IPS-NIHi7 (cell line): Measurements from ENCODE around the gene MAP3K13.
"Not testable (repeated sequence)": the region's sequence is repeated elsewhere in the genome, so short reads cannot be mapped to it uniquely, and the experiment has no call there.

ENCODE experiments used
- DNase-seq: peaks from one replicate; pipeline ENCODE4 v3.0.0; 2012; ENCODE audit warnings: mixed read lengths; ENCODE audit errors: extremely low spot score

Gene MAP3K13

GRCh38 chr3:185342459-185343174, 20.3 kb upstream of the MAP3K13 start:
- no peak for DNase-seq

- no peak for DNase-seq
These were observed 15.5 kb upstream of the MAP3K13 start for GRCh38 chr3:185347399-185347798.

GRCh38 chr3:185350841-185351240, 12.1 kb upstream of the MAP3K13 start:
- no peak for DNase-seq

- DNase-seq = no peak
These were observed 11.5 kb upstream of the MAP3K13 start for GRCh38 chr3:185351396-185351795.

GRCh38 chr3:185353225-185353624, 9.7 kb upstream of the MAP3K13 start:
- no peak for DNase-seq

GRCh38 chr3:185353823-185354614, 8.9 kb upstream of the MAP3K13 start:
- DNase-seq = peak; percentile 91

- DNase-seq = no peak
These were observed 6.4 kb upstream of the MAP3K13 start for GRCh38 chr3:185356499-185356898.

GRCh38 chr3:185361920-185362319, 1.0 kb upstream of the MAP3K13 start:
- no peak for DNase-seq

- peak; percentile 18 for DNase-seq
These were observed 797 bp downstream of the MAP3K13 start for GRCh38 chr3:185363662-185364203.

- DNase-seq = no peak
These were observed 2.5 kb downstream of the MAP3K13 start for GRCh38 chr3:185365291-185366073.

- no peak for DNase-seq
These were observed 3.1 kb downstream of the MAP3K13 start for GRCh38 chr3:185366074-185366335.

GRCh38 chr3:185366913-185367312, 4.0 kb downstream of the MAP3K13 start:
- DNase-seq = no peak

GRCh38 chr3:185370349-185370748, 7.4 kb downstream of the MAP3K13 start:
- DNase-seq = not testable (repeated sequence)

- DNase-seq = no peak
These were observed 8.6 kb downstream of the MAP3K13 start for GRCh38 chr3:185371306-185372074.

GRCh38 chr3:185381320-185382058, 18.6 kb downstream of the MAP3K13 start:
- DNase-seq = no peak

- no peak for DNase-seq
These were observed 19.2 kb downstream of the MAP3K13 start for GRCh38 chr3:185382154-185382553.

GRCh38 chr3:185386515-185386914, 23.6 kb downstream of the MAP3K13 start:
- DNase-seq = not testable (repeated sequence)

- no peak for DNase-seq
These were observed 24.7 kb downstream of the MAP3K13 start for GRCh38 chr3:185387646-185388045.

GRCh38 chr3:185393055-185393454, 30.1 kb downstream of the MAP3K13 start:
- DNase-seq = no peak

- DNase-seq = no peak
These were observed 34.7 kb downstream of the MAP3K13 start for GRCh38 chr3:185397676-185398075.
